Spleen (tissue), 11 donors: ENCODE data around the gene RGS14. TPM values are rescaled to one million over a fixed set of nuclear protein-coding genes. Genes with fewer than 3 reads are reported as not detected.

Experiments
- DNase-seq: peaks from one replicate; pipeline ENCODE4 v3.0.0-alpha.2; 2020
- H3K27ac ChIP-seq, 8 donors: fragments of 200-600 bp; sonication (generic) in 7 of 8; 1 replicate in 4 of 8; 2 replicates in 4 of 8; pipeline versions ENCODE4 v1.5.0 to v1.8.0; 2016 to 2021; ENCODE audit warnings: inconsistent platforms in 4 of 8, mild to moderate bottlenecking in 4 of 8, moderate library complexity in 1 of 8
- H3K27me3 ChIP-seq, 7 donors: fragments of 200-600 bp; sonication (generic) in 6 of 7; replicated peaks in 1 of 7; 1 replicate in 4 of 7; 2 replicates in 3 of 7; pipeline versions ENCODE4 v1.5.0 to v1.8.0; 2016 to 2021; ENCODE audit warnings: inconsistent platforms in 3 of 7, mild to moderate bottlenecking in 1 of 7
- H3K36me3 ChIP-seq, 6 donors: fragments of 200-600 bp; sonication (generic) in 5 of 6; 1 replicate in 4 of 6; 2 replicates in 2 of 6; pipeline versions ENCODE4 v1.5.0 to v1.8.0; 2016 to 2021; ENCODE audit warnings: inconsistent platforms in 2 of 6
- H3K4me1 ChIP-seq, 6 donors: fragments of 200-600 bp; sonication (generic) in 5 of 6; 1 replicate in 3 of 6; 2 replicates in 3 of 6; pipeline versions ENCODE4 v1.5.0 to v1.8.0; 2016 to 2021; ENCODE audit warnings: inconsistent platforms in 3 of 6
- H3K4me3 ChIP-seq, 8 donors: fragments of 200-600 bp; sonication (generic) in 7 of 8; 1 replicate in 4 of 8; 2 replicates in 4 of 8; pipeline versions ENCODE4 v1.5.0 to v1.8.0; 2016 to 2021; ENCODE audit warnings: inconsistent platforms in 4 of 8, mild to moderate bottlenecking in 4 of 8, moderate library complexity in 2 of 8
- H3K9me3 ChIP-seq, 8 donors: fragments of 200-600 bp; sonication (generic) in 7 of 8; 1 replicate in 4 of 8; 2 replicates in 4 of 8; pipeline versions ENCODE4 v1.5.0 to v1.8.0; 2016 to 2021; ENCODE audit warnings: inconsistent platforms in 4 of 8
- CTCF ChIP-seq, 11 experiments: fragments of 200-600 bp in 7 of 11; fragments of 450-650 bp in 4 of 11; sonication (generic) in 4 of 11; IDR thresholded peaks in 8 of 11; conservative IDR thresholded peaks in 3 of 11; 1 replicate in 7 of 11; 2 replicates in 4 of 11; pipeline versions ENCODE4 v1.4.0 to v1.8.0; 2016 to 2021; ENCODE audit warnings: antibody characterized with exemption in 11 of 11, inconsistent platforms in 4 of 11, mild to moderate bottlenecking in 1 of 11
- POLR2A ChIP-seq, 3 donors: fragments of 450-650 bp; IDR thresholded peaks; one replicate each; pipeline ENCODE4 v1.5.1; 2017; ENCODE audit warnings: antibody characterized with exemption in 3 of 3, mild to moderate bottlenecking in 1 of 3
- POLR2AphosphoS5 ChIP-seq, 3 donors: sonication (generic); formaldehyde crosslinking; IDR thresholded peaks; one replicate each; pipeline ENCODE4 v1.5.1; 2017; ENCODE audit warnings: antibody characterized with exemption in 3 of 3
- WGBS, 5 donors: extraction: QIAGEN DNeasy Blood & Tissue Kit in 3 of 5; methylation state at CpG; one replicate each; pipeline versions ENCODE4 v1.1.5 to v1.1.7; 2013 to 2018; 5-methylcytosine and 5-hydroxymethylcytosine counted together
- intact Hi-C: fragments of 100-400 bp; cut with DNase I; formaldehyde crosslinking; loops from one replicate; pipeline ENCODE4 v1.15.0; 2023; ENCODE audit warnings: low total_unique reads
- polyA plus RNA-seq, 3 donors: library from polyadenylated mRNA; stranded (reverse); fragments of 200-250 nt; gene quantifications; one replicate each; pipeline ENCODE4 v1.2.1, GENCODE V29; 2013
- total RNA-seq, 7 donors: library from RNA; depleted of rRNA in 3 of 7; stranded (reverse); fragments of >200 nt in 3 of 7; fragmentation: NEBNext Ultra II Directional in 4 of 7; extraction: Animal tissue kit (Norgen Biotek cat#: 25700) in 4 of 7; gene quantifications; one replicate each; pipeline versions ENCODE4 v1.1.0 to v1.2.1, GENCODE V29; 2016 to 2021
- donor health status: healthy with polysubstance abuse.
- donor health status: DM: no; HTN: no; CAD: no; lungs with moderate emphysema.
- donor health status: DM: no; HTN: no; CAD: no.
- donor health status: Bipolar disorder and iron deficiency.
- donor health status: healthy.
- donor health status: DM: no; HTN: no; CAD: no.
- donor health status: DM: yes; HTN: yes; CAD: no.

RGS14 gene
- total and polyA plus RNA-seq, 10 donors: 45.3 to 111 (median 76.9) TPM

GRCh38 chr5:177349362-177349647 lies 8.4 kb upstream of the RGS14 start:
- H3K4me1 ChIP-seq: peaks cover 33 to 96% (median 65%) of the 10 kb centered on the region in 6 donors
- no peak for TF ChIP-seq POLR2A (IDR thresholded peaks at IDR 0.05)
- no peak for TF ChIP-seq CTCF (IDR thresholded peaks at IDR 0.05 in 8 of 11, conservative IDR thresholded peaks at IDR 0.05 in 3 of 11)
- TF ChIP-seq POLR2AphosphoS5 (IDR thresholded peaks at IDR 0.05): no peak
- H3K27me3 ChIP-seq: no peaks in the 10 kb centered on the region
- peak overlapping the region in 1 of 8 donors; percentile 83 for H3K4me3 ChIP-seq
- no peak for DNase-seq
- 60 to 77% (median 71%) methylated on average over 3 of the region's 3 CpGs for WGBS, 5 donors
- H3K9me3 ChIP-seq: no peaks in the 10 kb centered on the region
- intact Hi-C loops: no loop called here
- peaks cover 0 to 61% (median 33%) of the 10 kb centered on the region in 6 donors for H3K36me3 ChIP-seq
- no peak overlapping the region for H3K27ac ChIP-seq

GRCh38 chr5:177349762-177350161 lies 8.0 kb upstream of the RGS14 start:
- intact Hi-C loops: no loop called here
- peaks cover 33 to 96% (median 66%) of the 10 kb centered on the region in 6 donors for H3K4me1 ChIP-seq
- H3K9me3 ChIP-seq: no peaks in the 10 kb centered on the region
- no peak overlapping the region for H3K27ac ChIP-seq
- H3K27me3 ChIP-seq: no peaks in the 10 kb centered on the region
- H3K4me3 ChIP-seq: peak overlapping the region in 6 of 8 donors; percentile 83 to 100 (median 94)
- WGBS, 5 donors: 75 to 86% (median 83%) methylated on average over 5 of the region's 5 CpGs
- TF ChIP-seq POLR2AphosphoS5 (IDR thresholded peaks at IDR 0.05) (no peak), POLR2A (IDR thresholded peaks at IDR 0.05) (no peak), CTCF (IDR thresholded peaks at IDR 0.05 in 8 of 11, conservative IDR thresholded peaks at IDR 0.05 in 3 of 11) (no peak)
- H3K36me3 ChIP-seq: peaks cover 0 to 56% (median 32%) of the 10 kb centered on the region in 6 donors
- no peak for DNase-seq

- TF ChIP-seq CTCF (IDR thresholded peaks at IDR 0.05 in 8 of 11, conservative IDR thresholded peaks at IDR 0.05 in 3 of 11) (no peak), POLR2A (IDR thresholded peaks at IDR 0.05) (no peak), POLR2AphosphoS5 (IDR thresholded peaks at IDR 0.05) (no peak)
- intact Hi-C loops: no loop called here
These were observed 6.8 kb upstream of the RGS14 start for GRCh38 chr5:177350776-177351391.

GRCh38 chr5:177351392-177352329 lies 6.1 kb upstream of the RGS14 start, which contains the start of gene LMAN2:
TSS of gene LMAN2 (minus strand) at chr5:177351668. CDS start at chr5:177351647, 21 bp downstream.
- TF ChIP-seq CTCF (IDR thresholded peaks at IDR 0.05 in 8 of 11, conservative IDR thresholded peaks at IDR 0.05 in 3 of 11) (peak in 2 of 11 experiments; percentile 18 to 21), POLR2A (IDR thresholded peaks at IDR 0.05) (peak in 1 of 3 donors; percentile 6), POLR2AphosphoS5 (IDR thresholded peaks at IDR 0.05) (peak; percentile 88 to 93 (median 91))
- DNase-seq: peak; percentile 95
- intact Hi-C loops: no loop called here
- Histone ChIP-seq H3K4me1 (peaks cover 35 to 96% (median 65%) of the 10 kb centered on the region in 6 donors), H3K27me3 (no peaks in the 10 kb centered on the region), H3K4me3 (peak within 1 kb of the TSS; percentile 83 to 100 (median 94)), H3K36me3 (peaks cover 0 to 37% (median 19%) of the 10 kb centered on the region in 6 donors), H3K27ac (peak within 1 kb of the TSS; percentile 91 to 97 (median 95)), H3K9me3 (peaks cover 0 to 5% (median 0%) of the 10 kb centered on the region in 8 donors)
- 8 to 12% (median 9%) methylated on average over 36 to 55 of the region's 55 CpGs for WGBS, 5 donors

More at GRCh38 chr5:177350776-177351391, 6.8 kb upstream of the RGS14 start:
- peak overlapping the region; percentile 91 to 97 (median 95) for H3K27ac ChIP-seq
- DNase-seq: no peak
- peaks cover 0 to 5% (median 0%) of the 10 kb centered on the region in 8 donors for H3K9me3 ChIP-seq
- WGBS, 5 donors: 12 to 17% (median 16%) methylated on average over 19 of the region's 19 CpGs
- peak overlapping the region; percentile 83 to 100 (median 94) for H3K4me3 ChIP-seq
- no peaks in the 10 kb centered on the region for H3K27me3 ChIP-seq
- H3K4me1 ChIP-seq: peaks cover 33 to 96% (median 62%) of the 10 kb centered on the region in 6 donors
- H3K36me3 ChIP-seq: peaks cover 0 to 45% (median 23%) of the 10 kb centered on the region in 6 donors
